Umbilical cord (tissue), 2 donors: ENCODE results near the gene PAH. TPM values are rescaled to one million over a fixed set of nuclear protein-coding genes. Genes with fewer than 3 reads are reported as not detected.

Experiments
- DNase-seq: peaks from one replicate; pipeline ENCODE4 v3.0.0-alpha.2; 2015; ENCODE audit warnings: low spot score
- total RNA-seq: library from RNA; depleted of rRNA; stranded (reverse); fragments of >200 nt; gene quantifications from one replicate; pipeline ENCODE4 v1.2.3, GENCODE V29; 2014; ENCODE audit warnings: low replicate concordance; ENCODE audit not compliant: insufficient read depth

The PAH gene
- 2.2 TPM for total RNA-seq

- DNase-seq, result peak; percentile 9
Observed at GRCh38 chr12:102917026-102917787, at the start of gene PAH. Gene PAH, minus strand, starts transcription at chr12:102917244. Its CDS starts 114 bp downstream, at chr12:102917130.

DNA sequence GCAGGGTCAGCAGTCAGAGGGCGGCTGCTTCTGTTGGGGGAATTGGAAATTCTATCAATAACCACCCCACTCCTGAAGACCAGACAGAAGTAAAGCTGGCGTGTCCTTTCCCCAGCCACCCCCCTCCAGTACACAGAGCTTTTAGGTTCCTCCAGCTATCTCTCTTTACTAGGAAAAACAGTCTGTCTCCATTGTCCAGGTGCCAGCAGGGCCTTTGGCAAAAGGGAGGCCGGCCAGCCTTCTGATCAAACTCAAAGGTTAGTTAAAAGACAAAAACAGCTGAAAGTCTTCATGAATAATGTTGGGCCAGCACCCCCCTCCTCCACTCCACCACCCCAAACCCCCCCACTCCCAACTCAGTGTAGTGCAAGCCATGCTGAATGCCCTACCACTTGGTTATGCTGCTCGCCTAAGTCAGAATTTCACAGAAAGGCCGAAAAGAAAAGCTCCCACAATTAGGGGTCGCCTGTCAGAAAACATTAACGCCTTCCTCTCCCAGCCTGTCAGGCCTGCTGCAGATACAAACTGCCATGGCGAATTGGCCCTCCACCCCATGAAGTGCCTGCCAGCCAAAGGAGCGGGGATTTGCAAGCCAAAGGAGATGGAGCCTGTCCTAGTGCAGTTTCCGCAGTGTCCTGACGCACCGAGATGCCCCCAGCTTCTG lies 49.3 kb upstream of the PAH start:
- DNase-seq, result no peak

GRCh38 chr12:102965281-102966155 lies 48.5 kb upstream of the PAH start:
- no peak for DNase-seq

DNA sequence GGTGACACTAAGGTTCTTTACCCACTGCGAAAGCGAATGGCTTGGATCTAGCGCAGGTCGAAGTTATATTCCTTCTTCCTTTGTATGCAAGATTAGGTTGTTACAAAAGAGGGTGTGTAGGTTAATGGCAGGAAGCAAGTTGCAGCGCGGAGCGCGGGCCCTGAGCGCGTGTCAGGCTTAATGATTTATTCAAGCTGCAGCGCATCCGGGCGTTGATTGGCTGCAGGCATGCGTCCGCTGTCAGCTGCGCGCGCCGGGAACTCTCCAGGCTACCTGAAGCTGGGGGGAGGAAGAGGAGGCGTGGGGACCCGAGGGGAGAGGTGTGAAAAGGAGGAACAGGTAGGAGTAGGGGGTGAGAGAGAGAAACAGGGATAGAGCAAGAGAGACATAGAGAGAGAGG lies 47.8 kb upstream of the PAH start:
- no peak for DNase-seq

GRCh38 chr12:102963796-102964195 lies 46.8 kb upstream of the PAH start:
- no peak for DNase-seq

- no peak for DNase-seq
Observed at GRCh38 chr12:102962986-102963385, 45.9 kb upstream of the PAH start.

DNA sequence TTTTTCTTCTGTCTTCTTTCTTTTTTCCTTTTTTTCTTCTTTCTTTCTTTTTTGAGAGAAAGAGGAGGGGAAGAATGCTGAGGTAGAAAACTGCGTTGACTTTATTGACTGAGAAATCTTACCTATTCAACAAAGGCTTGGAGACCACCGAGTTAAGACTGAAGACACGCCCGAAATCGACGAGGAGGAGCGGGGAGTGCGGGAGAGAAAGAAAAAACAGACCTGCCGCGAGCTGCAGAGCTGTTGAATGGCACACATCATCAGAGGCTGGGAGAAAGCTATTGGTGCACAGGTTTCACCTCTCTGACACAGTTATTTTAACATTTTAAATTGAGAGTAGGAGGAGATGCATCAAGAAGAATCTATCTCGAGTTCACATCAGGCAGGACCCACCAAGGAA lies 45.5 kb upstream of the PAH start:
- no peak for DNase-seq

- DNase-seq, result peak; percentile 5
Observed at GRCh38 chr12:102961466-102961855, 44.4 kb upstream of the PAH start.

- peak; percentile 4 for DNase-seq
Observed at GRCh38 chr12:102960766-102961465, 43.9 kb upstream of the PAH start.

DNA sequence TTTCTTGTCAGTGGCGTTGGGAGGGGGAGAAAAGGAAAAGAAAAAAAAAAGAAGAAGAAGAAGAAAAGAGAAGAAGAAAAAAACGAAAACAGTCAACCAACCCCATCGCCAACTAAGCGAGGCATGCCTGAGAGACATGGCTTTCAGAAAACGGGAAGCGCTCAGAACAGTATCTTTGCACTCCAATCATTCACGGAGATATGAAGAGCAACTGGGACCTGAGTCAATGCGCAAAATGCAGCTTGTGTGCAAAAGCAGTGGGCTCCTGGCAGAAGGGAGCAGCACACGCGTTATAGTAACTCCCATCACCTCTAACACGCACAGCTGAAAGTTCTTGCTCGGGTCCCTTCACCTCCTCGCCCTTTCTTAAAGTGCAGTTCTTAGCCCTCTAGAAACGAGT lies 42.3 kb upstream of the PAH start:
- DNase-seq, result no peak

- no peak for DNase-seq
Observed at GRCh38 chr12:102958830-102959176, 41.8 kb upstream of the PAH start.

DNA sequence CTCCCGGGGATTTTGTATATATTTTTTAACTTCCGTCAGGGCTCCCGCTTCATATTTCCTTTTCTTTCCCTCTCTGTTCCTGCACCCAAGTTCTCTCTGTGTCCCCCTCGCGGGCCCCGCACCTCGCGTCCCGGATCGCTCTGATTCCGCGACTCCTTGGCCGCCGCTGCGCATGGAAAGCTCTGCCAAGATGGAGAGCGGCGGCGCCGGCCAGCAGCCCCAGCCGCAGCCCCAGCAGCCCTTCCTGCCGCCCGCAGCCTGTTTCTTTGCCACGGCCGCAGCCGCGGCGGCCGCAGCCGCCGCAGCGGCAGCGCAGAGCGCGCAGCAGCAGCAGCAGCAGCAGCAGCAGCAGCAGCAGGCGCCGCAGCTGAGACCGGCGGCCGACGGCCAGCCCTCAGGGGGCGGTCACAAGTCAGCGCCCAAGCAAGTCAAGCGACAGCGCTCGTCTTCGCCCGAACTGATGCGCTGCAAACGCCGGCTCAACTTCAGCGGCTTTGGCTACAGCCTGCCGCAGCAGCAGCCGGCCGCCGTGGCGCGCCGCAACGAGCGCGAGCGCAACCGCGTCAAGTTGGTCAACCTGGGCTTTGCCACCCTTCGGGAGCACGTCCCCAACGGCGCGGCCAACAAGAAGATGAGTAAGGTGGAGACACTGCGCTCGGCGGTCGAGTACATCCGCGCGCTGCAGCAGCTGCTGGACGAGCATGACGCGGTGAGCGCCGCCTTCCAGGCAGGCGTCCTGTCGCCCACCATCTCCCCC lies 41.2 kb upstream of the PAH start:
- peak; percentile 36 for DNase-seq

- peak; percentile 53 for DNase-seq
Observed at GRCh38 chr12:102957339-102958050, 40.5 kb upstream of the PAH start, which contains the start of gene ASCL1. Gene ASCL1, plus strand, starts transcription at chr12:102957674. Its CDS starts 571 bp downstream, at chr12:102958245.

DNA sequence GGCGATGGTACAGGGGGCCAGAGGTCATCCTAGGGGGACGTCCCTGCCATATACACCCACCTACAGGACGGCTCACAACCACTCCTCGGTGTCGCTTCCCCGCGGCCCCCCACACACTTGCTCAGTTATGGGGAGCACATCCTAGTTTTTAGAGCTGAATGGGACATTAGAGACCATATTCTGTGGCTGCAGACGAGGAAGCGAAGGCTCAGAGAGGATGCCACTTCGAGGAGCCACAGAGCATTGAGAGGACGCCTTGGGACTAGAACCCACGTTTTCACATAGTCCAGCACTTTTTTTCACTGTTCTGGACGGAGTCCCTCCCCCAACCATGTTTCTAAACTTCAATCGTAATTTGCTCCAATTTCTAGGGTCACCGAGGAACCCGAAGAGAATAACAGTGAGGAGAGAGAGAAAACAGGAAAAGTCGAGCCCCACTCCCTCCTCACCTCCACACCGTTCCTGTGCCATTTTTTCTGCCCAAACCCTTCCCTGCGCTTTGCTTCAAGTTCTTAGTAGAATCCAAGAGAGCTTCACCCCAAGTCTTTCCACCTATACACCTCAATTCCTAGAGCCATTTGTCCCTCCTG lies 39.8 kb upstream of the PAH start:
- DNase-seq, result no peak

DNA sequence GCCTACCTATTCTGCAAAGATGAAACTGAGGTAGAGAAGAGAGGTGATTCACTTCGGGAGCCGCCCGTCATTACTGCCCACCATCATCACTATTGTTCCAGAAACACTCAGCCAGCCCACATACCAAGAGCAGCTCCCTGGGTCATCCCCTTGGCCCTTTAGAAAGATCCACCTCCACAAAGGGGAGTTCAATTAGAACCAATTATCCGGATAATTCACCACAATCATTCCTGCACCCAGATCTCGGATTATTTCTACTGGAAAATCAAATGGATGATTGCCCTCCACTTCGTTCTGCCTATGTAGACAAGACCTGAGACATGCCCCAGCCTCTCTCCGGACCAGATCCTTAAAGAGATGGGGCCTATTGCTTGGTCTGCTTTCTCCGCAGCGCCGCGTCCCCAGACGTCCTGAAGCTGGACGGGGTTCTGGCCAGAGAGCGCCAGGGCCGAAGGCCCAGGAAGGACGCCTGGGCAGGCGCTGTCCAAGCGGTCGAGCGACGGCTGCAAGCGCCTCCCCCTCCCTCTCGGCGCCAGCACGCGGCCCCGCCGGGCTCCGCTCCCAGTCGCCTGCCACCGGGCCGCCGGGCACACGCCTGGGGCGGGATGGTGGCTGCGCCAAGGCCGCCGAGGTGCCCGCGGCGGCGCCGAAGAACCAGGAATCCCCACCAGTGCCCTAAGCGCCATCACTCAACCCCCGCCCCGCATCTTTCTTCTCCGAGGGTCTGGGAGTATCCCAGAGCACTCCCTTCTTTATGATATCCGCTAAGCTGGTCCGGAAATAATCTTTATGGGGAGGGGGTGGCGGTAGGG lies 39.1 kb upstream of the PAH start:
- no peak for DNase-seq

GRCh38 chr12:102954134-102954533 lies 37.1 kb upstream of the PAH start:
- no peak for DNase-seq

DNA sequence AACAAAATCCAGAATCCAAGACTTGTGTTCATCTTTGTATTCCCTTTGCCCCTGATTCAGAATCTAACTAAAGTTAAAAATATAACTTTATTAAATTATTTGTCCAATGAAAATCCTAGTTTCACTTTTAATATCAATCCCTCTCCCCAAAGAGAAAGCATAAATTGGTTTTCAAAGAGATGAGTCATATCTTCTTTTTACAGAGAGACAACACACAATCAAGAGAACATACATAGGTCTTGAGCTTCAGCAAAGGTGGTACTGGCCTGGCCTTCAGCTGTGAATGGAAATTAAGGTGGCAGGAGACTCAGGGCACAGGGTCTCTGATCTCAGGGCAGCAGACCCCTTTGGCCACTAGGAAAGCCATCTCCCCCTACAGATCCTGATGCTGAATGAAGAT lies 36.2 kb upstream of the PAH start:
- DNase-seq, result no peak

DNA sequence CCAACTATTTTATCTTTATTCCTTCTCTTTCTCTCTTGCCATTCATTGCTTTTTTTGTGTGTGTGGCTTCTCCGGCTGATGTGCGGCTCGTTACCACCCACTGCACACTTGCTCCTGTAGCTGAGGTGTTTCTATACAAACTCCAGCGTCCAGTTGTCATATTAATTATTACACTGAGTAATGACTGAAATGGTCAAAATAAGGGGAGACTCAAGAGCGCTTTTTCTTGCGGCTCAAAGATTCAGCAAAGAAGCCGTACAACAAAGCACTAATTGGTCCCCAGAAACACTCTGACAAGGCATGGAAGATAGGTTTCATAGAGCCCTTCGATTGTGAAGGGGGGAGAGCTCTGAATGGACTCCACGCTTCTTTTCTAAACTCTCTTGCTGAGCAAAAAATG lies 34.8 kb upstream of the PAH start:
- DNase-seq, result no peak
